ENCODE measurements around the gene ALPI. TPM values are rescaled to one million over a fixed set of nuclear protein-coding genes. Genes with fewer than 3 reads are reported as not detected.

ALPI gene
- total RNA-seq, 1 donor from 2014 or later = not detected

DNA sequence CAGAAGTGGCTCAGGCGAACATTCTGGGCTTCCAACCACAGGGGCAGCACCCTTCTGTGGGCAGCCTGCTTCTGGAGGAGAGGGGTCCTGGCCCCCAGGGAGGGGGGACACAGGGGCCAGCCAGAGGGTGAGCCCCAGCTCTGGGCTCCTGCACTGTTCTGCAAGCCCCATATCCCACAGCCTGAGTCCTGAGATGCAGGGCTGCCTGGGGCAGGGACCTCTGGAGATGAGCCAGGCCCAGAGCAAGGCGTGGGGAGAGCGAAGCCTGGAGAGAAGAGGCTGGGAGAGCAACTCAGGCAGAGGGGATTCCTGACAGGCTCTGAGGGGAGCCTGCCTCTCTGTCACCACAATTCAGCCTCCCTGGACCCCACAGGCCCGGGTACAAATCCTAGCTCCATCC, 50.8 kb downstream of the ALPI start:
- intact Hi-C loops (cut with micrococcal nuclease) = no loop called here
- ATAC-seq (no peak), DNase-seq (no peak)

- DNase-seq (no peak), ATAC-seq (no peak)
- intact Hi-C loops (cut with micrococcal nuclease) = no loop called here
Observed at GRCh38 chr2:232508251-232508650, 52.3 kb downstream of the ALPI start.

Other genes with a start within 250 kb of the ALPI start
- gene ALPP, start 77.4 kb upstream of the ALPI start, total RNA-seq = not detected
- not detected for gene ALPG, start 49.3 kb upstream of the ALPI start, total RNA-seq
- gene ECEL1, start 31.7 kb downstream of the ALPI start, total RNA-seq = 0.37 TPM
- 0.15 TPM for gene PRSS56, start 64.2 kb downstream of the ALPI start, total RNA-seq
- gene CHRND, start 70.0 kb downstream of the ALPI start, total RNA-seq = not detected
- not detected for gene CHRNG, start 83.5 kb downstream of the ALPI start, total RNA-seq
- 1.7 TPM for gene TIGD1, start 94.4 kb downstream of the ALPI start, total RNA-seq
- gene EIF4E2, start 94.5 kb downstream of the ALPI start, total RNA-seq = 40.7 TPM
- 21.7 TPM for gene EFHD1, start 177.5 kb downstream of the ALPI start, total RNA-seq
- gene GIGYF2, start 241.2 kb downstream of the ALPI start, total RNA-seq = 59.2 TPM

Data from left ventricle myocardium superior (tissue), 1 donor.